BE2C (cell line): Measurements from ENCODE around the gene CHCHD6.

Experiments
- DNase-seq: peaks from one replicate; pipeline ENCODE4 v3.0.0-alpha.2; 2020
- H3K27me3 ChIP-seq: fragments of 250-450 bp; sonication (Bioruptor Pico); 2 replicates; pipeline ENCODE4 v1.5.1; 2020; ENCODE audit warnings: mild to moderate bottlenecking
- H3K36me3 ChIP-seq: fragments of 250-450 bp; sonication (Bioruptor Pico); 2 replicates; pipeline ENCODE4 v1.5.1; 2020; ENCODE audit warnings: mild to moderate bottlenecking
- H3K4me1 ChIP-seq: fragments of 250-450 bp; sonication (Bioruptor Pico); 2 replicates; pipeline ENCODE4 v1.5.1; 2020
- H3K4me3 ChIP-seq: 2 replicates; pipeline ENCODE4 v1.5.1; 2011; ENCODE audit warnings: low read depth, low read length
- H3K9me3 ChIP-seq: fragments of 250-450 bp; sonication (Bioruptor Pico); 2 replicates; pipeline ENCODE4 v1.5.1; 2020
- CTCF ChIP-seq: IDR thresholded peaks from 2 replicates; pipeline ENCODE4 v1.5.1; 2012; ENCODE audit warnings: mild to moderate bottlenecking, low read depth, low read length

The CHCHD6 gene

GRCh38 chr3:126921085-126921824 is 217.2 kb downstream of the CHCHD6 start:
- no peaks in the 10 kb centered on the region for H3K9me3 ChIP-seq
- no peaks in the 10 kb centered on the region for H3K27me3 ChIP-seq
- TF ChIP-seq CTCF: no peak
- H3K4me1 ChIP-seq: peaks cover 10% of the 10 kb centered on the region
- DNase-seq: no peak
- no peak overlapping the region for H3K4me3 ChIP-seq
- no peaks in the 10 kb centered on the region for H3K36me3 ChIP-seq

DNA sequence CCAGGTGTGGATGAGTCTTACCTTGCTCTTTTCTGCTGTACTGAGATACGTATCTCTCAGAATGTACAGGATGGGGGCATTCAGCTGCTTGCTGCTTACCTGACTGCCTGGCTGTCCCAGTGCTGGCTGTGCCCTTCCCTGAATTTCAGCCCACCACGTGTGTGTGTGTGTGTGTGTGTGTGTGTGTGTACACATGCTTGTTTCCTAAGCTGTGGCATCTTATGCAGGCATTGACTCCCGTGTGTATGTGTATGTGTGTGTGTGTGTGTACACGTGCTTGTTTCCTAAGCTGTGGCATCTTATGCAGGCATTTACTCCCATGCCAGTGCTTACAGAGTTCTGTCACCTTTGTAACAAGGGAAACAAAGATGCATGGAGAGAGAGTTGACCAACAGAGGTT is 218.4 kb downstream of the CHCHD6 start:
- H3K4me3 ChIP-seq: no peak overlapping the region
- H3K9me3 ChIP-seq: no peaks in the 10 kb centered on the region
- TF ChIP-seq CTCF: no peak
- no peaks in the 10 kb centered on the region for H3K36me3 ChIP-seq
- peaks cover 22% of the 10 kb centered on the region for H3K4me1 ChIP-seq
- DNase-seq: no peak
- no peaks in the 10 kb centered on the region for H3K27me3 ChIP-seq

GRCh38 chr3:126923423-126923822 is 219.4 kb downstream of the CHCHD6 start:
- no peaks in the 10 kb centered on the region for H3K9me3 ChIP-seq
- DNase-seq: no peak
- no peaks in the 10 kb centered on the region for H3K36me3 ChIP-seq
- H3K27me3 ChIP-seq: no peaks in the 10 kb centered on the region
- TF ChIP-seq CTCF: no peak
- peaks cover 32% of the 10 kb centered on the region for H3K4me1 ChIP-seq
- H3K4me3 ChIP-seq: no peak overlapping the region

DNA sequence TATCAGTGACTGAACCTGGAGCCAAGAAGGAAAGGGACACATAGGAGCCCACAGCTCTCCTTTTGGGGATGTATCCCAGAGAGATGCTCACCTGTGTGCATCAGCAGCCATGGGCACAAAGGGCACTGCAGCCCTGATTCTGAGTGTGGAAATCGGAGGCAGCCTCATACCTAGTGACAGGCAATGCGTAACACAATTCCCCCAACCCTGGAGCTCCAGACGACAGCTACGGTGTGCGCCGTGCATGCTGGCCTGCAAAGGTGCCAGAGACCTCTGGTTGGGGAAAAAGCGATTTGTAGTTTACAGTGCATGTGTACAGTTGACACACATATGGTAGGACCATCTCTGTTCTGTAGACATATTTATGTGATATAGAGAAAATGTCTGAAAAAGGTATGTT is 219.9 kb downstream of the CHCHD6 start:
- Histone ChIP-seq H3K36me3 (no peaks in the 10 kb centered on the region), H3K4me3 (no peak overlapping the region), H3K27me3 (no peaks in the 10 kb centered on the region), H3K9me3 (no peaks in the 10 kb centered on the region), H3K4me1 (peaks cover 37% of the 10 kb centered on the region)
- no peak for DNase-seq
- TF ChIP-seq CTCF: no peak

DNA sequence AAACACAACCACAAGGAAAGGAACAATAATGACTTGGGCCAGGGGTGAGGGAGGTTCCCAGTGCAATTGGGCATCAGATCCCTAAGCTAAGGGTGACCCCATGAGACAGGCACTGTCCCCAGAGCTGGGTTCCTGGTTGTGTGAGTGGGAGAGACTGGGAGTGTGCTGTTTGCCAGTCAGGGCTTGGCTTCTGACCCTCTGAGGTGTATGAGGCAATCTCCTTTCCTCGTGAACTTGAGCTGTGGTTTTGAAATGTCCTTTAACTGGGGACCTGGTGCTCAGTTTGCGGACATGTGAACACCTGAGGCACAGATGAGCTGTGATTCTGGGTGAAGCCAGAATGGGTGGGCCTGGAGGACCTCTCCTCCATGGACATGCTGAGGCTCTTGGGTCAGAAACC is 220.4 kb downstream of the CHCHD6 start:
- no peak for DNase-seq
- no peak for TF ChIP-seq CTCF
- H3K4me1 ChIP-seq: peaks cover 42% of the 10 kb centered on the region
- H3K4me3 ChIP-seq: no peak overlapping the region
- no peaks in the 10 kb centered on the region for H3K36me3 ChIP-seq
- no peaks in the 10 kb centered on the region for H3K27me3 ChIP-seq
- H3K9me3 ChIP-seq: no peaks in the 10 kb centered on the region

GRCh38 chr3:126925411-126926171 is 221.6 kb downstream of the CHCHD6 start:
- H3K36me3 ChIP-seq: no peaks in the 10 kb centered on the region
- H3K9me3 ChIP-seq: no peaks in the 10 kb centered on the region

More at GRCh38 chr3:126925411-126926171, 221.6 kb downstream of the CHCHD6 start:
- TF ChIP-seq CTCF: no peak
- H3K4me1 ChIP-seq: peaks cover 49% of the 10 kb centered on the region
- no peak overlapping the region for H3K4me3 ChIP-seq
- no peaks in the 10 kb centered on the region for H3K27me3 ChIP-seq
- no peak for DNase-seq
